Amniotic epithelial cell (primary cell): ENCODE data around the gene ERBB3.
A peak's percentile ranks its signal among the peaks of the same experiment; 100 is the strongest.

ENCODE experiments used
- DNase-seq: peaks from one replicate; pipeline ENCODE4 v3.0.0-alpha.2; 2010; ENCODE audit warnings: low read depth

Gene ERBB3

GRCh38 chr12:56137853-56138571 is 58.0 kb downstream of the ERBB3 start:
- no peak for DNase-seq

- no peak for DNase-seq
Observed at GRCh38 chr12:56141946-56142784, 62.2 kb downstream of the ERBB3 start.

- no peak for DNase-seq
Observed at GRCh38 chr12:56143217-56143616, 63.3 kb downstream of the ERBB3 start.

- no peak for DNase-seq
Observed at GRCh38 chr12:56143870-56144269, 63.9 kb downstream of the ERBB3 start.

GRCh38 chr12:56145217-56145616 is 65.3 kb downstream of the ERBB3 start:
- no peak for DNase-seq

GRCh38 chr12:56146492-56147460 is 66.8 kb downstream of the ERBB3 start:
- peak; percentile 42 for DNase-seq

- peak; percentile 58 for DNase-seq
Observed at GRCh38 chr12:56150563-56150962, 70.6 kb downstream of the ERBB3 start.

- no peak for DNase-seq
Observed at GRCh38 chr12:56151672-56152131, 71.7 kb downstream of the ERBB3 start.

- peak; percentile 85 for DNase-seq
Observed at GRCh38 chr12:56152132-56152755, 72.3 kb downstream of the ERBB3 start, which contains the start of gene MYL6B. Gene MYL6B (plus strand): TSS chr12:56152587. CDS start chr12:56153919, 1,332 bp downstream.
